ENCODE measurements around the gene CFAP47.

The CFAP47 gene

GRCh38 chrX:36310136-36310535, 390.6 kb downstream of the CFAP47 start:
- no peak for DNase-seq

GRCh38 chrX:36314303-36314702, 394.8 kb downstream of the CFAP47 start:
- DNase-seq, result no peak

- no peak for DNase-seq
These were observed 415.0 kb downstream of the CFAP47 start for GRCh38 chrX:36334572-36334971.

- DNase-seq, result no peak
These were observed 417.2 kb downstream of the CFAP47 start for GRCh38 chrX:36336751-36337150.

- DNase-seq, result no peak
These were observed 424.8 kb downstream of the CFAP47 start for GRCh38 chrX:36344301-36344700.

- no peak for DNase-seq
These were observed 429.0 kb downstream of the CFAP47 start for GRCh38 chrX:36348509-36348908.

GRCh38 chrX:36357855-36358254, 438.3 kb downstream of the CFAP47 start:
- DNase-seq, result no peak

- no peak for DNase-seq
These were observed 444.7 kb downstream of the CFAP47 start for GRCh38 chrX:36364262-36364661.

- DNase-seq, result no peak
These were observed 464.0 kb downstream of the CFAP47 start for GRCh38 chrX:36383495-36383894.

GRCh38 chrX:36388901-36389300, 469.4 kb downstream of the CFAP47 start:
- no peak for DNase-seq

- DNase-seq, result no peak
These were observed 482.2 kb downstream of the CFAP47 start for GRCh38 chrX:36401774-36402173.

- no peak for DNase-seq
These were observed 488.3 kb downstream of the CFAP47 start for GRCh38 chrX:36407836-36408235.

GRCh38 chrX:36414056-36414455, 494.5 kb downstream of the CFAP47 start:
- no peak for DNase-seq

- no peak for DNase-seq
These were observed 502.8 kb downstream of the CFAP47 start for GRCh38 chrX:36422368-36422767.

- no peak for DNase-seq
These were observed 512.3 kb downstream of the CFAP47 start for GRCh38 chrX:36431819-36432218.

GRCh38 chrX:36434522-36434921, 515.0 kb downstream of the CFAP47 start:
- no peak for DNase-seq

All from GF-D8 (cell line).